Osteoblast (primary cell): ENCODE data around the gene NPL. TPM values are rescaled to one million over a fixed set of nuclear protein-coding genes. Genes with fewer than 3 reads are reported as not detected.

ENCODE experiments used
- DNase-seq: peaks from one replicate; pipeline ENCODE4 v3.0.0; 2011; ENCODE audit warnings: low spot score, mixed read lengths; ENCODE audit not compliant: insufficient read length; ENCODE audit errors: missing footprints
- H2AFZ ChIP-seq: 2 replicates; pipeline ENCODE4 v1.6.0; 2011; ENCODE audit warnings: mild to moderate bottlenecking, low read length
- H3K27ac ChIP-seq: 2 replicates; pipeline ENCODE4 v1.5.1; 2011; ENCODE audit warnings: mild to moderate bottlenecking, low read depth, low read length, moderate library complexity
- H3K27me3 ChIP-seq: 2 replicates; pipeline ENCODE4 v1.6.0; 2012; ENCODE audit warnings: mild to moderate bottlenecking, control low read depth, inconsistent platforms, low read length, moderate library complexity; ENCODE audit not compliant: insufficient read depth
- H3K36me3 ChIP-seq: 2 replicates; pipeline ENCODE4 v1.5.1; 2011; ENCODE audit warnings: mild to moderate bottlenecking, low read length, control low read depth, moderate library complexity; ENCODE audit not compliant: insufficient read depth
- H3K4me1 ChIP-seq: 2 replicates; pipeline ENCODE4 v1.5.1; 2011; ENCODE audit warnings: mild to moderate bottlenecking, low read length, control low read depth, moderate library complexity; ENCODE audit not compliant: insufficient read depth
- H3K4me2 ChIP-seq: 2 replicates; pipeline ENCODE4 v1.6.0; 2011; ENCODE audit warnings: mild to moderate bottlenecking, low read length; ENCODE audit not compliant: insufficient read depth
- H3K4me3 ChIP-seq: fragments of 200-600 bp; sonication (generic); 3 replicates; pipeline ENCODE4 v1.5.1; 2012; ENCODE audit warnings: mild to moderate bottlenecking, low read length, inconsistent platforms; ENCODE audit not compliant: insufficient read depth
- H3K79me2 ChIP-seq: 2 replicates; pipeline ENCODE4 v1.6.0; 2012; ENCODE audit warnings: mild to moderate bottlenecking, low read length, control low read depth, inconsistent platforms; ENCODE audit not compliant: insufficient read depth
- H3K9me3 ChIP-seq: 2 replicates; pipeline ENCODE4 v1.5.1; 2011; ENCODE audit warnings: low read depth, low read length, control low read depth
- H4K20me1 ChIP-seq: 2 replicates; pipeline ENCODE4 v1.6.0; 2012; ENCODE audit warnings: mild to moderate bottlenecking, low read length, control low read depth; ENCODE audit not compliant: insufficient read depth
- total RNA-seq: library from RNA; depleted of rRNA; stranded (reverse); fragments of >200 nt; gene quantifications from 2 replicates; pipeline ENCODE4 v1.2.3, GENCODE V29; 2012
- TF ChIP-seq, protein P1 (sequence below): IDR thresholded peaks from 2 replicates; pipeline ENCODE4 v1.5.1; 2011; ENCODE audit warnings: mild to moderate bottlenecking, low read depth, low read length, moderate library complexity; ENCODE audit errors: extremely low read depth

Gene NPL
- total RNA-seq, 1 donor = 2.5 TPM

DNA sequence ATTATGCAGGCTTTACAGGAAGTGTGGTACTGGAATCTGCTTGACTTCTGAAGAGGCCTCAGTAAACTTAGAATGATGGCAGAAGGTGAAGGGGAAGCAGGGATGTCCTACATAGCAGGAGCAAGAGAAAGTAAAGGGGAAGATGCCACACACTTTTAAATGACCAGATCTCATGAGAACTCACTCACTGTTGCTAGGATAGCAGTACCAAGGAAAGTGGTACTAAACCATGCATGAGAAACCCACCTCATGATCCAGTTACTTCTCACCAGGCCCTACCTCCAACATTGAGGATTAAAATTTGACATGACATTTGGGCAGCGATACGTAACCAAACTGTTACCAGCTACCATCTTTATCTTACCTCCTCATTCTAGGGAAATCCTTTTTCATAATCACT lies 59.2 kb downstream of the NPL start:
- no peaks in the 10 kb centered on the region for H3K27me3 ChIP-seq
- peaks cover 66% of the 10 kb centered on the region for H4K20me1 ChIP-seq
- H3K4me2 ChIP-seq = no peak overlapping the region
- peaks cover 95% of the 10 kb centered on the region for H3K36me3 ChIP-seq
- TF ChIP-seq, protein P1, sequence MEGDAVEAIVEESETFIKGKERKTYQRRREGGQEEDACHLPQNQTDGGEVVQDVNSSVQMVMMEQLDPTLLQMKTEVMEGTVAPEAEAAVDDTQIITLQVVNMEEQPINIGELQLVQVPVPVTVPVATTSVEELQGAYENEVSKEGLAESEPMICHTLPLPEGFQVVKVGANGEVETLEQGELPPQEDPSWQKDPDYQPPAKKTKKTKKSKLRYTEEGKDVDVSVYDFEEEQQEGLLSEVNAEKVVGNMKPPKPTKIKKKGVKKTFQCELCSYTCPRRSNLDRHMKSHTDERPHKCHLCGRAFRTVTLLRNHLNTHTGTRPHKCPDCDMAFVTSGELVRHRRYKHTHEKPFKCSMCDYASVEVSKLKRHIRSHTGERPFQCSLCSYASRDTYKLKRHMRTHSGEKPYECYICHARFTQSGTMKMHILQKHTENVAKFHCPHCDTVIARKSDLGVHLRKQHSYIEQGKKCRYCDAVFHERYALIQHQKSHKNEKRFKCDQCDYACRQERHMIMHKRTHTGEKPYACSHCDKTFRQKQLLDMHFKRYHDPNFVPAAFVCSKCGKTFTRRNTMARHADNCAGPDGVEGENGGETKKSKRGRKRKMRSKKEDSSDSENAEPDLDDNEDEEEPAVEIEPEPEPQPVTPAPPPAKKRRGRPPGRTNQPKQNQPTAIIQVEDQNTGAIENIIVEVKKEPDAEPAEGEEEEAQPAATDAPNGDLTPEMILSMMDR = no peak
- no peak for DNase-seq
- peaks cover 99% of the 10 kb centered on the region for H3K79me2 ChIP-seq
- no peaks in the 10 kb centered on the region for H3K4me1 ChIP-seq
- no peak overlapping the region for H3K27ac ChIP-seq
- no peaks in the 10 kb centered on the region for H3K9me3 ChIP-seq
- no peak overlapping the region for H2AFZ ChIP-seq
- no peak overlapping the region for H3K4me3 ChIP-seq

GRCh38 chr1:182850319-182850718 lies 60.7 kb downstream of the NPL start:
- TF ChIP-seq, protein P1 = no peak
- H3K36me3 ChIP-seq = peaks cover 96% of the 10 kb centered on the region
- no peaks in the 10 kb centered on the region for H3K4me1 ChIP-seq

DNA sequence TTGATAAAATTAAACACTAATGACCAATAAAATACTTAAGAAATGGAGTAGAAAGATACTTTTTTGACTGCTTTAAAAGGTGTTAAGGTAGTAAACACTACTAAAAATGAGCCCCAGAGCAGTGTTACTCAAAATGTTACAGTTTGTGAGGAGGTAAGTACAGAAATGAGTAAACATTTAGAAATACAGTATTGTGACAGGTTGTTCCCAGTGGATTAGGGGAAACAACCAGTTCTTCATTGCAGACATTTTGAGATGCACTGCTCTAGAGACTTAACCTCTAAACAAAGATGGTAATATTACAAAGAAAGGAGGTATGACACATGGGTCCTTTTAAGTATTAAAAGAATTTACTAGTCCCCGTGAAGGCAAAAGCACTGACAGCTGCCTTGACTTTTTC lies 62.3 kb downstream of the NPL start:
- H3K79me2 ChIP-seq = peaks cover 89% of the 10 kb centered on the region
- no peaks in the 10 kb centered on the region for H3K27me3 ChIP-seq
- no peak for DNase-seq
- peaks cover 96% of the 10 kb centered on the region for H3K36me3 ChIP-seq
- no peaks in the 10 kb centered on the region for H3K9me3 ChIP-seq
- H3K4me1 ChIP-seq = no peaks in the 10 kb centered on the region
- no peak overlapping the region for H2AFZ ChIP-seq
- no peak overlapping the region for H3K4me2 ChIP-seq
- H3K27ac ChIP-seq = no peak overlapping the region
- no peak overlapping the region for H3K4me3 ChIP-seq
- TF ChIP-seq, protein P1 = no peak
- H4K20me1 ChIP-seq = peaks cover 53% of the 10 kb centered on the region

More at GRCh38 chr1:182850319-182850718, 60.7 kb downstream of the NPL start:
- no peaks in the 10 kb centered on the region for H3K27me3 ChIP-seq
- H3K9me3 ChIP-seq = no peaks in the 10 kb centered on the region
- no peak overlapping the region for H2AFZ ChIP-seq
- DNase-seq = no peak
- H3K27ac ChIP-seq = no peak overlapping the region
- no peak overlapping the region for H3K4me3 ChIP-seq
- peaks cover 98% of the 10 kb centered on the region for H3K79me2 ChIP-seq
- peaks cover 64% of the 10 kb centered on the region for H4K20me1 ChIP-seq
- H3K4me2 ChIP-seq = no peak overlapping the region

DNA sequence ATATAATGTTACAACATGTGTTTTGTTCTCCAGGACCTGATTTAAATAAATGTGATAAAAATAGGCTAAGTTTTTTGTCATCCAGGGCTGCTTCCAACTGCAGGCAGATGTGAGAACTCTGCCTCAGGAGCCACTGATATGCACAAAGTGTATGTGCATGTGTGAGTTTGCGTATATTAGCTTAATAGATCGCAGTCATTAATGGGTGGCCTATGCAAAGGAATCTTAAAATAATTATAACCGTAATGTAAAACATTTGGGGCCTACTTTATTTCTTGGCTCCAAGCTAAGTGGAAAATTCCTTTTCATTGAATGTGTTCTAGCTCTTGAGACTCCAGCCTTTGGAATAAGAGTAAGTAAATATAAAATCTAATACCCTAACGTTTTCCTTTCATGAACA lies 66.3 kb downstream of the NPL start:
- Histone ChIP-seq H3K27me3 (no peaks in the 10 kb centered on the region), H3K79me2 (peaks cover 63% of the 10 kb centered on the region), H3K9me3 (no peaks in the 10 kb centered on the region), H3K27ac (no peak overlapping the region), H4K20me1 (peaks cover 23% of the 10 kb centered on the region), H3K36me3 (peaks cover 99% of the 10 kb centered on the region), H3K4me1 (no peaks in the 10 kb centered on the region), H2AFZ (no peak overlapping the region), H3K4me2 (no peak overlapping the region), H3K4me3 (no peak overlapping the region)
- DNase-seq = no peak
- TF ChIP-seq, protein P1 = no peak
